GM13976 (cell line): ENCODE data around the gene DUSP16.

ENCODE experiments used
- DNase-seq: peaks from one replicate; pipeline ENCODE4 v3.0.0; 2012; ENCODE audit warnings: low spot score
- CTCF ChIP-seq: IDR thresholded peaks from 2 replicates; pipeline ENCODE4 v1.5.1; 2012; ENCODE audit warnings: borderline replicate concordance, mild to moderate bottlenecking; ENCODE audit not compliant: insufficient read depth; ENCODE audit errors: extremely low read depth, missing control alignments, control extremely low read depth
- in situ Hi-C: fragments of 300-500 bp; cut with MboI; formaldehyde crosslinking; loops from one replicate; pipeline ENCODE4 v1.12.0; 2022; ENCODE audit warnings: low sequenced_read_pairs, mixed read lengths, inconsistent platforms; ENCODE audit not compliant: unreplicated experiment

Gene DUSP16

GRCh38 chr12:12555656-12556055 lies 7.0 kb downstream of the DUSP16 start:
- in situ Hi-C loops, result no loop called here
- DNase-seq, result no peak
- TF ChIP-seq CTCF, result no peak

GRCh38 chr12:12553208-12553785 lies 9.4 kb downstream of the DUSP16 start:
- no peak for DNase-seq
- in situ Hi-C loops, result no loop called here
- no peak for TF ChIP-seq CTCF

GRCh38 chr12:12551115-12551514 lies 11.5 kb downstream of the DUSP16 start:
- TF ChIP-seq CTCF, result no peak
- no peak for DNase-seq
- in situ Hi-C loops, result no loop called here

- no peak for TF ChIP-seq CTCF
Observed at GRCh38 chr12:12550277-12550676, 12.4 kb downstream of the DUSP16 start.

GRCh38 chr12:12549426-12549825 lies 13.2 kb downstream of the DUSP16 start:
- no peak for TF ChIP-seq CTCF
- in situ Hi-C loops, result no loop called here
- DNase-seq, result no peak

More at GRCh38 chr12:12550277-12550676, 12.4 kb downstream of the DUSP16 start:
- in situ Hi-C loops, result no loop called here
- no peak for DNase-seq

- peak; percentile 35 for DNase-seq
- TF ChIP-seq CTCF, result no peak
- in situ Hi-C loops, result no loop called here
Observed at GRCh38 chr12:12548713-12549112, 13.9 kb downstream of the DUSP16 start.
